Ishikawa (cell line): ENCODE measurements around the gene BHLHE41.

Source experiments
- CEBPB ChIP-seq: IDR thresholded peaks from 2 replicates; pipeline ENCODE4 v1.6.1; 2012
- CREB1 ChIP-seq: IDR thresholded peaks from 2 replicates; pipeline ENCODE4 v1.6.1; 2012; ENCODE audit warnings: low read depth
- EGR1 ChIP-seq: IDR thresholded peaks from 2 replicates; pipeline ENCODE4 v1.6.1; 2012
- EP300 ChIP-seq: IDR thresholded peaks from 2 replicates; pipeline ENCODE4 v1.6.1; 2012; ENCODE audit warnings: borderline replicate concordance
- FOXM1 ChIP-seq: IDR thresholded peaks from 2 replicates; pipeline ENCODE4 v1.6.1; 2012; ENCODE audit warnings: low read depth, borderline replicate concordance
- NFIC ChIP-seq: IDR thresholded peaks from 2 replicates; pipeline ENCODE4 v1.6.1; 2012
- RAD21 ChIP-seq: IDR thresholded peaks from 2 replicates; pipeline ENCODE4 v1.6.1; 2012; ENCODE audit warnings: low read depth
- TAF1 ChIP-seq: IDR thresholded peaks from 2 replicates; pipeline ENCODE4 v1.6.1; 2012; ENCODE audit warnings: low read depth, mild to moderate bottlenecking
- TCF12 ChIP-seq: IDR thresholded peaks from 2 replicates; pipeline ENCODE4 v1.6.1; 2012; ENCODE audit warnings: low read depth
- TEAD4 ChIP-seq: IDR thresholded peaks from 2 replicates; pipeline ENCODE4 v1.6.1; 2012
- YY1 ChIP-seq: IDR thresholded peaks from 2 replicates; pipeline ENCODE4 v1.6.1; 2012; ENCODE audit warnings: low read depth
- ZBTB7A ChIP-seq: IDR thresholded peaks from 2 replicates; pipeline ENCODE4 v1.6.1; 2012; ENCODE audit warnings: low read depth
- TF ChIP-seq, protein P1 (sequence below): IDR thresholded peaks from 2 replicates; pipeline ENCODE4 v1.6.1; 2012; ENCODE audit warnings: low read depth, mild to moderate bottlenecking
- TF ChIP-seq, protein P2 (sequence below): IDR thresholded peaks from 2 replicates; pipeline ENCODE4 v1.6.1; 2012
- TF ChIP-seq, protein P3 (sequence below): IDR thresholded peaks from 2 replicates; pipeline ENCODE4 v1.6.1; 2012

BHLHE41 gene

DNA sequence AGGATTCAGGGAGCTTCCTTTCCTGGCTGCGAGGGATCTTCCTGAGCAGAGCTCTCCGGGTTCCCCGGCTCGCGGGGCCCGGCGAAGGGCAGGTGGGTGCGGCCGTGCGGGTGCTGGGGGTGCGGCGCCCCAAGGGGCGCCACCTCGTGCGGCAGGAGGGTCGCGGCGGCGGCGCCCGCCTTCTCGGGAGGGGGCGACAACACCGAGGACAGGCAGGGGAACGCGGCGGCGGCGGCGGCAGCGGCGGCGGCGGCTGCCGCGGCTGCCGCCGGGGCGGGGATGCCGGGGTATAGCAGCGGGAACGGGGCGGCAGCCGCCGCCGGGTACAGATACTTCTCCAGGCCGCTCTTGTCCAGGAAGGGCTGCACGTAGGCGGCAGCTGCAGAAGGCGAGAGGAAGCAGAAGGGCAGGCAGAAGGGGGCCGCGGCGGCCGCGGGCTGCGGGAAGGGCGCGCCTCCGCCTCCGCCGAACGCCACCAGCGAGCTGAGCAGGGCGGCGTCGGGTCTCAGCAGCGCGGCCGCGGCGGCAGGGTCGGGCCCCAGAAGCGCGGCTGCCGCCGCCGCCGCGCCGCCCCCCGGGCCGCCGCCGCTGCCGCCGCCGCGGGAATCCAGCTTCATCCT is 2.7 kb downstream of the BHLHE41 start:
- TF ChIP-seq, protein P1, sequence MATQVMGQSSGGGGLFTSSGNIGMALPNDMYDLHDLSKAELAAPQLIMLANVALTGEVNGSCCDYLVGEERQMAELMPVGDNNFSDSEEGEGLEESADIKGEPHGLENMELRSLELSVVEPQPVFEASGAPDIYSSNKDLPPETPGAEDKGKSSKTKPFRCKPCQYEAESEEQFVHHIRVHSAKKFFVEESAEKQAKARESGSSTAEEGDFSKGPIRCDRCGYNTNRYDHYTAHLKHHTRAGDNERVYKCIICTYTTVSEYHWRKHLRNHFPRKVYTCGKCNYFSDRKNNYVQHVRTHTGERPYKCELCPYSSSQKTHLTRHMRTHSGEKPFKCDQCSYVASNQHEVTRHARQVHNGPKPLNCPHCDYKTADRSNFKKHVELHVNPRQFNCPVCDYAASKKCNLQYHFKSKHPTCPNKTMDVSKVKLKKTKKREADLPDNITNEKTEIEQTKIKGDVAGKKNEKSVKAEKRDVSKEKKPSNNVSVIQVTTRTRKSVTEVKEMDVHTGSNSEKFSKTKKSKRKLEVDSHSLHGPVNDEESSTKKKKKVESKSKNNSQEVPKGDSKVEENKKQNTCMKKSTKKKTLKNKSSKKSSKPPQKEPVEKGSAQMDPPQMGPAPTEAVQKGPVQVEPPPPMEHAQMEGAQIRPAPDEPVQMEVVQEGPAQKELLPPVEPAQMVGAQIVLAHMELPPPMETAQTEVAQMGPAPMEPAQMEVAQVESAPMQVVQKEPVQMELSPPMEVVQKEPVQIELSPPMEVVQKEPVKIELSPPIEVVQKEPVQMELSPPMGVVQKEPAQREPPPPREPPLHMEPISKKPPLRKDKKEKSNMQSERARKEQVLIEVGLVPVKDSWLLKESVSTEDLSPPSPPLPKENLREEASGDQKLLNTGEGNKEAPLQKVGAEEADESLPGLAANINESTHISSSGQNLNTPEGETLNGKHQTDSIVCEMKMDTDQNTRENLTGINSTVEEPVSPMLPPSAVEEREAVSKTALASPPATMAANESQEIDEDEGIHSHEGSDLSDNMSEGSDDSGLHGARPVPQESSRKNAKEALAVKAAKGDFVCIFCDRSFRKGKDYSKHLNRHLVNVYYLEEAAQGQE = no peak
- TF ChIP-seq EP300 (no peak), EGR1 (no peak)

DNA sequence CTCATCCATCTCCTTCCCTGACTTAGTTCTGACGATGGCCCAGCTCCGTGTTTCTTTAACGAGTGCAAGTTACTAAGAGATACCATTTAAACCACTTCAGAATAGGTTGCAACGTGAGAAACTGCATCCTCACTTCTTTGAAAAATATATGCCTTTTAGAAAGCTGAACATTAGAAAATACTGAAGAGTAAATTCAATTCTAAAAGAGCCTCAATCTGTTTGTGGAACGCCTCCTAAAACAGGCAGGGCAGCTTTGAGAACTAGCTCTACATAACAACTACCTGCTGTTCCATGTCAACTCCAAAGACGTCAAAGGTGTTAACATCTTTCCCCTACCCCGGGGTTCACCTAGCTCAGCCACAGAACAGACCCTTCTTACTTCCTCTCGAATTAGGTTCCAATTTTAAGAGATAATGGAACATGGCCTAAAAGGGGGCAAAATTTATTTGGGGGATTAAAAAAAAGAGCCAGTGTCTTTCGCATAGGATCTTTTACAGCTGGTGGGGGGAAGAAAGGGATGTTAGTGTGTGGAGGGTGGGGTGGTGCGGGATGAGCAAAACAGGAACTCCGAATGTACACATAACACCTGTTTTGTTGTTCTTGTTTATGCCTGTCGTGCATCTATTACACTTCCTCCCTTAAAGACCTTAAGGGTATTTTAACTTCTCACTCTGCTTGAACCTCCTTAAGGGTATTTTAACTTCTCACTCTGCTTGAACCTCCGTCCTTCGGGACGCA is 3.3 kb downstream of the BHLHE41 start:
- no peak for TF ChIP-seq NFIC
- TF ChIP-seq, protein P2, sequence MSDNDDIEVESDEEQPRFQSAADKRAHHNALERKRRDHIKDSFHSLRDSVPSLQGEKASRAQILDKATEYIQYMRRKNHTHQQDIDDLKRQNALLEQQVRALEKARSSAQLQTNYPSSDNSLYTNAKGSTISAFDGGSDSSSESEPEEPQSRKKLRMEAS = no peak
- TF ChIP-seq EGR1 = no peak
- TF ChIP-seq, protein P1 = no peak
- no peak for TF ChIP-seq TEAD4
- TF ChIP-seq ZBTB7A = no peak
- TF ChIP-seq TCF12 = no peak
- no peak for TF ChIP-seq TAF1
- no peak for TF ChIP-seq RAD21
- no peak for TF ChIP-seq EP300
- no peak for TF ChIP-seq CEBPB
- TF ChIP-seq CREB1 = no peak
- no peak for TF ChIP-seq FOXM1

DNA sequence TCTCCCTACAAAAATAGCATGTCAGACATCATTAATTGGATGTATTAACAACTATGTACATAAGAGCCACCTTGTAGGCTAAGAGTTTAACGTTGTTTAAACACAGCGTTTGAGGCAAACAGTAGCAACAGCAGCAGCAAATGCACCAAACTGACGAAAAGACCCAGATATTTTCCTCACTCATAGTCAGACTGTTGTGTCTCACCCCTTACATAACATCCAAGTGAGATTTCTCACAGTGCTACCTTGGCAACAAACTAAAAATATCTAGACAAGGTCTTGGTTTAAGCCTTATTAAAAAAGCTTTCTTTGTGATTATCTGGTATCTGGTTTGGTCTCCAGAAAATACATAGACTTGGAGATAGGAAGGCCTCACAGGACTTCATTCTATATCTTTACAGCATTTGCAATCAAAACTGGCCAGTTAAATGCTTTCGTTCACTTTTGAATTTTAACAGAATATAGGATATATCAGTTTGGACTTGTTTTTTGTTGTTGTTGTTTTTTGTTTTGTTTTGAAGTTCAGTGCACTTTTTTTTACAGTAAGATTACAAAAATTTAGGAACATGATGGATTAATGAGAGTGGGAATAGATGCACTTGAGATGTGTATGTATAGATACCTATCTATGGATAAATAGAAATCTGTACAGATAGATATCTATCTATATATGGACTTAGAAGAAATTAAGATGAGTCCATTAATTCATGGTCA is 4.1 kb downstream of the BHLHE41 start:
- TF ChIP-seq ZBTB7A = no peak
- TF ChIP-seq, protein P1 = no peak
- no peak for TF ChIP-seq EP300
- TF ChIP-seq YY1 = no peak
- TF ChIP-seq TEAD4 = no peak
- no peak for TF ChIP-seq RAD21
- TF ChIP-seq TCF12 = no peak
- TF ChIP-seq, protein P3, sequence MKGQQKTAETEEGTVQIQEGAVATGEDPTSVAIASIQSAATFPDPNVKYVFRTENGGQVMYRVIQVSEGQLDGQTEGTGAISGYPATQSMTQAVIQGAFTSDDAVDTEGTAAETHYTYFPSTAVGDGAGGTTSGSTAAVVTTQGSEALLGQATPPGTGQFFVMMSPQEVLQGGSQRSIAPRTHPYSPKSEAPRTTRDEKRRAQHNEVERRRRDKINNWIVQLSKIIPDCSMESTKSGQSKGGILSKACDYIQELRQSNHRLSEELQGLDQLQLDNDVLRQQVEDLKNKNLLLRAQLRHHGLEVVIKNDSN = no peak
- TF ChIP-seq EGR1 = no peak
- no peak for TF ChIP-seq CREB1
- TF ChIP-seq, protein P2 = no peak
- TF ChIP-seq TAF1 = no peak
- TF ChIP-seq CEBPB = no peak
- no peak for TF ChIP-seq FOXM1
- TF ChIP-seq NFIC = no peak

DNA sequence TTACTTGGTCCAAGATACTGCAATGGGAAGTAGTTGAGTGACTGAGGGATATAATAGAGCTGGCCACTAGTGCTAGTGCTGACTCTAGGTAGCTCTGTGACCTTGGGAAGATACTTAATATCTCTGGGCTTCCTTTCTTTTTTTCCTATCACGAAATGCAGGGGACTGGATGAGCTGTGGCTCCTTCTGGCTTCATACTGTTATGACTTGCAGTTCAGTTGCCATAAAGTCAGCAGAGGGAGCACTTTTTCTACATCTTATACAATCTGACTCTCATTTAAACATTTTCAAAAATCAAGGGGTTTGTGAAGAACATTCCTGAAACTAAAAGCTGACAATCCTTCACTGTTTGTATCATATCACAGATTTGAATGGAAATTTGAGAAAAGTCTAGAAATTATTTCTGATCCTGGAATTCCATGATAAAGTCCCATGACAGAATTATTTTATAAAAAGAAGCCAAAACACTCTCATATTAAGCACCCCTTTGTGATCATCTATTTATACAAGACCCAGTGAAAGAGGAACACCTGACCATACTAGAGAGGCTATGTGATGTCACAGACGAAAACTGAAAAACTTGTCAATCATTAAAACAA is 5.3 kb downstream of the BHLHE41 start:
- TF ChIP-seq RAD21 = peak; percentile 84
- TF ChIP-seq, protein P2 = no peak
